ENCODE data around the gene SLC29A3. TPM values are rescaled to one million over a fixed set of nuclear protein-coding genes. Genes with fewer than 3 reads are reported as not detected.

Gene SLC29A3
- total RNA-seq, 1 experiment from 2014 or later: 9.2 TPM

- Histone ChIP-seq H3K56ac (ENCODE audit: insufficient read length, low read depth, low read length) (no peak overlapping the region), H2BK12ac (ENCODE audit: insufficient read length, low read depth, low read length) (no peak overlapping the region), H3K4me1 (ENCODE audit: insufficient read depth, low read length) (no peaks in the 10 kb centered on the region), H3K27ac (ENCODE audit: insufficient read length, low read depth, low read length) (no peak overlapping the region), H3K9ac (ENCODE audit: extremely low read depth, insufficient read length, low read length) (no peak overlapping the region), H4K20me1 (ENCODE audit: control insufficient read depth, insufficient read depth, insufficient read length) (no peaks in the 10 kb centered on the region), H2AFZ (ENCODE audit: low read length) (no peak overlapping the region), H4K8ac (replicated peaks; ENCODE audit: insufficient read length, low read depth, low read length) (no peak overlapping the region), H3T11ph (ENCODE audit: low read length) (no peak overlapping the region), H3K23me2 (ENCODE audit: insufficient read length, low read depth, low read length, poor library complexity, severe bottlenecking) (no peaks in the 10 kb centered on the region), H4K5ac (ENCODE audit: insufficient read length, low read depth, low read length) (no peak overlapping the region), H4K91ac (ENCODE audit: insufficient read length, low read depth, low read length) (no peak overlapping the region), H3K9me3 (ENCODE audit: control insufficient read depth, low read depth, low read length) (no peaks in the 10 kb centered on the region), H3K23ac (ENCODE audit: insufficient read length, low read depth, low read length) (no peak overlapping the region), H3K27me3 (ENCODE audit: insufficient read depth, low read length) (no peaks in the 10 kb centered on the region), H2BK120ac (ENCODE audit: low read depth, low read length, poor library complexity, severe bottlenecking) (no peak overlapping the region), H3K79me1 (ENCODE audit: insufficient read depth, low read depth, low read length, poor library complexity, severe bottlenecking) (no peaks in the 10 kb centered on the region), H3K4me2 (ENCODE audit: insufficient read depth, insufficient read length, low read length) (no peak overlapping the region), H3K18ac (ENCODE audit: insufficient read length, low read depth, low read length) (no peak overlapping the region), H2BK15ac (ENCODE audit: low read depth, low read length) (no peak overlapping the region), H3K4ac (ENCODE audit: low read depth, low read length) (no peak overlapping the region), H3K14ac (ENCODE audit: insufficient read depth, low read length) (no peak overlapping the region), H3K79me2 (ENCODE audit: insufficient read depth, low read length) (no peaks in the 10 kb centered on the region), H2AK5ac (ENCODE audit: insufficient read length, low read length) (no peak overlapping the region), H2BK5ac (ENCODE audit: insufficient read length, low read length) (no peak overlapping the region), H2BK20ac (ENCODE audit: low read depth, low read length, poor library complexity, severe bottlenecking) (no peak overlapping the region)
- no CpG with 5 or more reads among the region's 6 CpGs for WGBS (ENCODE audit: extremely low coverage, insufficient read length, low lambda C conversion rate)
- Mint-ChIP-seq H3K27ac (no peak overlapping the region; a peak in 1 of 7 replicates), H3K4me1 (peaks cover 2% of the 10 kb centered on the region in 2 experiments; a peak in 3 of 4 replicates), H3K9me3 (no peaks in the 10 kb centered on the region), H3K4me3 (no peak overlapping the region), H3K36me3 (ENCODE audit: insufficient read depth in 1 of 3, low read depth in 3 of 3) (peaks cover 11 to 32% (median 24%) of the 10 kb centered on the region in 3 experiments; a peak in 6 of 7 replicates), H3K27me3 (ENCODE audit: low read depth) (no peaks in the 10 kb centered on the region)
- no peak for TF ChIP-seq CTCF (conservative IDR thresholded peaks at IDR 0.05)
- no peak for DNase-seq
Measured at GRCh38 chr10:71325267-71325666, 6.2 kb downstream of the SLC29A3 start.

All from H9 (cell line).